Stimulated activated CD8-positive, alpha-beta memory T cell treated with anti-CD3 and anti-CD28 coated beads, Interleukin-15, amount 100 ng/mL, for 4 hours (primary cell): ENCODE data around the gene IL1RL1.
"Not testable (repeated sequence)": the region's sequence is repeated elsewhere in the genome, so short reads cannot be mapped to it uniquely, and the experiment has no call there.

Experiments used
- DNase-seq, 2 donors: peaks; one replicate each; pipeline ENCODE4 v3.0.0-alpha.2; 2020; ENCODE audit warnings: low read depth in 2 of 2

IL1RL1 gene

GRCh38 chr2:102291319-102292075 is 19.9 kb upstream of the IL1RL1 start:
- DNase-seq = no peak

- DNase-seq = no peak
Measured at GRCh38 chr2:102294802-102295489, 16.4 kb upstream of the IL1RL1 start.

GRCh38 chr2:102295566-102295965 is 15.8 kb upstream of the IL1RL1 start:
- no peak for DNase-seq

- no peak for DNase-seq
Measured at GRCh38 chr2:102296449-102296848, 14.9 kb upstream of the IL1RL1 start.

GRCh38 chr2:102297891-102298290 is 13.5 kb upstream of the IL1RL1 start:
- DNase-seq = no peak

- peak; percentile 4 to 28 for DNase-seq
Measured at GRCh38 chr2:102301867-102302362, 9.4 kb upstream of the IL1RL1 start.

- DNase-seq = no peak
Measured at GRCh38 chr2:102302458-102302857, 8.9 kb upstream of the IL1RL1 start.

GRCh38 chr2:102303589-102303988 is 7.8 kb upstream of the IL1RL1 start:
- DNase-seq = no peak

- no peak for DNase-seq
Measured at GRCh38 chr2:102304268-102304667, 7.1 kb upstream of the IL1RL1 start.

- DNase-seq = no peak
Measured at GRCh38 chr2:102304711-102305611, 6.4 kb upstream of the IL1RL1 start.

GRCh38 chr2:102306125-102306524 is 5.2 kb upstream of the IL1RL1 start:
- no peak for DNase-seq

- no peak for DNase-seq
Measured at GRCh38 chr2:102313025-102313424, 1.7 kb downstream of the IL1RL1 start.

- DNase-seq = no peak
Measured at GRCh38 chr2:102313471-102313870, 2.1 kb downstream of the IL1RL1 start.

- no peak for DNase-seq
Measured at GRCh38 chr2:102313950-102314349, 2.6 kb downstream of the IL1RL1 start.

GRCh38 chr2:102315921-102316320 is 4.6 kb downstream of the IL1RL1 start:
- no peak for DNase-seq

GRCh38 chr2:102317715-102318114 is 6.4 kb downstream of the IL1RL1 start:
- no peak for DNase-seq

GRCh38 chr2:102318437-102318836 is 7.1 kb downstream of the IL1RL1 start:
- DNase-seq = no peak

GRCh38 chr2:102321941-102322719 is 10.8 kb downstream of the IL1RL1 start:
- DNase-seq = no peak

- DNase-seq = not testable (repeated sequence)
Measured at GRCh38 chr2:102324914-102325313, 13.6 kb downstream of the IL1RL1 start.

GRCh38 chr2:102331311-102331980 is 20.1 kb downstream of the IL1RL1 start:
- DNase-seq = no peak

- DNase-seq = no peak
Measured at GRCh38 chr2:102334486-102334885, 23.1 kb downstream of the IL1RL1 start.
